HG03025 (cell line): ENCODE results near the gene MEF2B.
"Not testable (repeated sequence)": the region's sequence is repeated elsewhere in the genome, so short reads cannot be mapped to it uniquely, and the experiment has no call there.

Source experiments
- ATAC-seq: cut with Tn5 transposase; IDR thresholded peaks from one replicate; pipeline ENCODE4 v1.9.1; 2021; ENCODE audit warnings: mild to moderate bottlenecking, moderate library complexity; ENCODE audit not compliant: unreplicated experiment, low FRiP score

MEF2B gene

GRCh38 chr19:19134687-19135158, 35.3 kb downstream of the MEF2B start:
- no peak for ATAC-seq

- ATAC-seq = no peak
These were observed 36.1 kb downstream of the MEF2B start for GRCh38 chr19:19133985-19134384.

- no peak for ATAC-seq
These were observed 37.2 kb downstream of the MEF2B start for GRCh38 chr19:19132912-19133311.

GRCh38 chr19:19131989-19132388, 38.1 kb downstream of the MEF2B start:
- ATAC-seq = no peak

- no peak for ATAC-seq
These were observed 44.0 kb downstream of the MEF2B start for GRCh38 chr19:19126102-19126501.

- no peak for ATAC-seq
These were observed 46.7 kb downstream of the MEF2B start for GRCh38 chr19:19123386-19123785.

- no peak for ATAC-seq
These were observed 47.2 kb downstream of the MEF2B start for GRCh38 chr19:19122902-19123301.

- ATAC-seq = no peak
These were observed 48.7 kb downstream of the MEF2B start for GRCh38 chr19:19121371-19121770.

GRCh38 chr19:19120308-19121231, 49.5 kb downstream of the MEF2B start:
- ATAC-seq = no peak

- no peak for ATAC-seq
These were observed 50.5 kb downstream of the MEF2B start for GRCh38 chr19:19119325-19120237.

GRCh38 chr19:19115954-19116353, 54.1 kb downstream of the MEF2B start:
- ATAC-seq = no peak

- ATAC-seq = no peak
These were observed 56.9 kb downstream of the MEF2B start for GRCh38 chr19:19113040-19113626.

- ATAC-seq = no peak
These were observed 58.0 kb downstream of the MEF2B start for GRCh38 chr19:19111967-19112580.

- ATAC-seq = no peak
These were observed 58.8 kb downstream of the MEF2B start for GRCh38 chr19:19111136-19111835.

- ATAC-seq = no peak
These were observed 59.5 kb downstream of the MEF2B start for GRCh38 chr19:19110410-19111135.

- no peak for ATAC-seq
These were observed 60.5 kb downstream of the MEF2B start for GRCh38 chr19:19109601-19110000.

GRCh38 chr19:19107654-19108053, 62.4 kb downstream of the MEF2B start:
- ATAC-seq = no peak

GRCh38 chr19:19106938-19107337, 63.1 kb downstream of the MEF2B start:
- ATAC-seq = not testable (repeated sequence)

- ATAC-seq = no peak
These were observed 64.0 kb downstream of the MEF2B start for GRCh38 chr19:19106056-19106551.
